ENCODE data around the gene ARHGEF16. TPM values are rescaled to one million over a fixed set of nuclear protein-coding genes. Genes with fewer than 3 reads are reported as not detected.

Gene ARHGEF16
- total RNA-seq, 1 donor from 2014 or later, result 21.6 TPM

DNA sequence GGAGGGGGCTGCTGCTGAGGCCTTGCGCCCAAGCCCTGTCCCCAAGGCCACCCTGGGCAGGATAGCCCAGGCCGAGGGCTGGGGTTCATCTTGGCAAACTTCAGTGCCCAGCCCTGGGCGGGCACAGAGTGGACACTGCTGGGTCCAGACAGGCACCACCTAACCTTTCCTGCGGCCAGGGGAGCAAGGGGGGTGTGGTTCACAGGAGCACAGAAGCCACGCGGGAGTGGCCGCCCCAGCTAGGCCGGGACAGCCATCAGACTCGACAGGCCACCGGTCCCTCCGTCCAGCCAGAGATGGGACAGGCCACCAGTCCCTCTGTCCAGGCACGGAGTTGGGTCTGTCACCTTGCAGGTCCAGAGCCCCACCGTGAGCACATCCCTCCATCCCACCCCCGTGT is 28.9 kb downstream of the ARHGEF16 start:
- TF ChIP-seq, protein P1, sequence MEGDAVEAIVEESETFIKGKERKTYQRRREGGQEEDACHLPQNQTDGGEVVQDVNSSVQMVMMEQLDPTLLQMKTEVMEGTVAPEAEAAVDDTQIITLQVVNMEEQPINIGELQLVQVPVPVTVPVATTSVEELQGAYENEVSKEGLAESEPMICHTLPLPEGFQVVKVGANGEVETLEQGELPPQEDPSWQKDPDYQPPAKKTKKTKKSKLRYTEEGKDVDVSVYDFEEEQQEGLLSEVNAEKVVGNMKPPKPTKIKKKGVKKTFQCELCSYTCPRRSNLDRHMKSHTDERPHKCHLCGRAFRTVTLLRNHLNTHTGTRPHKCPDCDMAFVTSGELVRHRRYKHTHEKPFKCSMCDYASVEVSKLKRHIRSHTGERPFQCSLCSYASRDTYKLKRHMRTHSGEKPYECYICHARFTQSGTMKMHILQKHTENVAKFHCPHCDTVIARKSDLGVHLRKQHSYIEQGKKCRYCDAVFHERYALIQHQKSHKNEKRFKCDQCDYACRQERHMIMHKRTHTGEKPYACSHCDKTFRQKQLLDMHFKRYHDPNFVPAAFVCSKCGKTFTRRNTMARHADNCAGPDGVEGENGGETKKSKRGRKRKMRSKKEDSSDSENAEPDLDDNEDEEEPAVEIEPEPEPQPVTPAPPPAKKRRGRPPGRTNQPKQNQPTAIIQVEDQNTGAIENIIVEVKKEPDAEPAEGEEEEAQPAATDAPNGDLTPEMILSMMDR (IDR thresholded peaks at IDR 0.05; ENCODE audit: insufficient read depth, low read length, severe bottlenecking), result no peak
- FAIRE-seq (no peak), DNase-seq (ENCODE audit: low read depth) (no peak)
- Histone ChIP-seq H3K4me3 (ENCODE audit: low read depth, low read length) (no peak overlapping the region), H3K36me3 (ENCODE audit: control insufficient read depth, insufficient read depth, low read length) (no peaks in the 10 kb centered on the region), H3K27me3 (ENCODE audit: control insufficient read depth, insufficient read depth, low read length) (no peaks in the 10 kb centered on the region)

DNA sequence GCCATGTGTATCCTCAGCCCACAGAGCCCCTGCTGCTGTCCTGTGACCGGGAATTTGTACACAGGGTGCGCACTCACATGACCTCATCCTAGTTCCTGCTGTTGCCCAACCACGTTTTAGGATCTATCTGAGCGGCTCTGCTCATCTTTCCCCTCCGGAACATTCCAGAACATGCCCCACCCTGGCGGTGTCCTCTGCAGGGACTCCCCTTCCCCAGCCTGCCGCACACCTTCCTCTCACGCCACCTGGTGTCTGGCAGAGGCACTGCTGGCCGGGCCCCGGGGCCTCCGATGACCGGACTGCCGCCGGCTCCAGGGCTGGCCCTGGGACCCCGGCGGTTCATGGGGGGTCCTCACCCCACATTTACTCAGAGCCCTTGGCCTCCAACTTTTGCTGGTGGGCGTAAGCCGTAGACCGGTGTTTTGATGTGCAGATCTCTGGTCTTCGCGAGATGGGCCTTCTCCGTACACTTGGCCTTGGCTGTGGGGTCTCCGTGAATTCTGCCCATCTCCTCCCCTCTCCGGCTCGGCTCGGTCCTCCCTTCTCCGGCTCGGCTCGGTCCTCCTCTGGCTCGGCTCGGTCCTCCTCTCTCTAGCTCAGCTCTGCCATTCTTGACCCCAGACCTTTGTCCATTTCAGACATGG is 29.5 kb downstream of the ARHGEF16 start:
- FAIRE-seq (no peak), DNase-seq (ENCODE audit: low read depth) (peak; percentile 17)
- H3K27me3 ChIP-seq (ENCODE audit: control insufficient read depth, insufficient read depth, low read length), result no peaks in the 10 kb centered on the region
- TF ChIP-seq, protein P1 (IDR thresholded peaks at IDR 0.05; ENCODE audit: insufficient read depth, low read length, severe bottlenecking), result peak; percentile 92
- no peak overlapping the region for H3K4me3 ChIP-seq (ENCODE audit: low read depth, low read length)
- no peaks in the 10 kb centered on the region for H3K36me3 ChIP-seq (ENCODE audit: control insufficient read depth, insufficient read depth, low read length)

DNA sequence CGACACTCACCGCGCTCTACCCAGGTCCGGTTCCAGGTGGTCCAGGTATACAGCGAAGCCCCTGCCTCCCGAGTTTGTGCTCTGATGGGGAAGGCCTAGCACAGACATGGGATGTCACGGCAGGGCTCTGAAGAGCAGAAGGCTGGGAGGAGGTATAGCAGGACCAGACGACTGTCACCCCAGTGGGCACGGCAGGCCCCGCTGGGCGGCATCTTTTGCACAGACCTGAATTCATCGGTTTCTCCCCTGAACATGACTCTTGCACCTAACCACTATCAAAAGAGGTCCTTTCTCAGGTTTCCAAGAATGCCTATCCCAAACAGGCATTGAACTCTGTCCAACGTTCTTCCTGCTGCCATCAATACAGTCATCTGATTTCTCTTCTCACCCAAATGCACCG is 30.6 kb downstream of the ARHGEF16 start:
- no peaks in the 10 kb centered on the region for H3K27me3 ChIP-seq (ENCODE audit: control insufficient read depth, insufficient read depth, low read length)
- no peaks in the 10 kb centered on the region for H3K36me3 ChIP-seq (ENCODE audit: control insufficient read depth, insufficient read depth, low read length)
- TF ChIP-seq, protein P1 (IDR thresholded peaks at IDR 0.05; ENCODE audit: insufficient read depth, low read length, severe bottlenecking), result no peak
- H3K4me3 ChIP-seq (ENCODE audit: low read depth, low read length), result no peak overlapping the region
- no peak for DNase-seq (ENCODE audit: low read depth)
- FAIRE-seq, result no peak

DNA sequence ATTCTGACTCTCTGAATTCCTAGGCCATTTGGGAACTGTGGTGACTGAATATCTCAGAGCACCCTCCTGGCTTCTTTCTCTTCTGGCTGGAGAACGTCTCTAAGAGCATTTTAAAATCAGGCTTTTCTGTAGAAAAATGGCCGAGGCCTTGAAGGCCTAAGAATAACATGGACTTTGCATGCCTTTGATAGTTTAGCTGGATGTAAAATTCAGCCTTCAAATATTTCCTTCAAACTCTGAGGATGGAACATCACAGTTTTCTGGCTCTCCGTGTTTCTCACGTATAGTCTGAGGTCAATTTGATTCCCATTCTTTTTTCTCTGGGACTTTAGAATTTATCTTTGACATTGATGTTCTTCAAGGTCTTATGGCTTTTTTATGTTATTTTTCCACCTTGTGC is 34.0 kb downstream of the ARHGEF16 start:
- TF ChIP-seq, protein P1 (IDR thresholded peaks at IDR 0.05; ENCODE audit: insufficient read depth, low read length, severe bottlenecking), result no peak
- Histone ChIP-seq H3K36me3 (ENCODE audit: control insufficient read depth, insufficient read depth, low read length) (no peaks in the 10 kb centered on the region), H3K4me3 (ENCODE audit: low read depth, low read length) (no peak overlapping the region), H3K27me3 (ENCODE audit: control insufficient read depth, insufficient read depth, low read length) (no peaks in the 10 kb centered on the region)
- no peak for FAIRE-seq
- DNase-seq (ENCODE audit: low read depth), result no peak

DNA sequence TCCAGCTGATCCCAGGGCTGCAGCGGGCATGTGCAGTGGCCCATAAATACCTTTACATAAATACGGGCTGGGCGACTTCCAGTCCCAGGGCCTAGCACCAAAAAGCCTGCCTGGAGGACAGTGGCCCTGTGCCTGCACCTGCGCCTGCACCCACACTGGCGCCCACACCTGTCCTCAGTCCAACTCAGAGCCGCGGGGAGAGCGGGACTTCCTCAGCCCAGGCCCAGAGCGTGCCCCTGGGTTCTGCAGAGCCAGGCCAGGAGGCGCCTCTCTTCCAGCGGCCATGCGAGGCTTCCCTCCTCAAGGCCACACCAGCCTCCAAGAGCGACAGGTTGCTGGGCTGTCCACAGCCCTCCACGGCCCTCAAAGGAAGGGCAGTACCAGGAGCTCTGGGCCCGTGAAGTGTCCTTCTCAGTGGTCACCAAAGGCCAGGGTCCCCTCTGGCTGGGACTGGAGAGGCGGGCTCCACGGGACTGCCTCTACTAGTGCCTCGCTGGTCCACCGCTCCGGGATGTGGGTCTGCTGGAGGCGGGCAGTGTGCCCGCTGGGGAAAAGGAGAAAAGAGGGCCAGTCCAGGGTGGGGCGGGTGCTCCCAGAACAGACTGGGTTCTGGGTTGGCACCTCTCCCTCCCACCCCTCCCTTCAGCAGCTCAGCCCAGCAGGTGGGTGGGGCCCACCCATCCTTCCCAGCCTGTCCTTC is 35.7 kb downstream of the ARHGEF16 start:
- no peak for DNase-seq (ENCODE audit: low read depth)
- TF ChIP-seq, protein P1 (IDR thresholded peaks at IDR 0.05; ENCODE audit: insufficient read depth, low read length, severe bottlenecking), result no peak
- Histone ChIP-seq H3K4me3 (ENCODE audit: low read depth, low read length) (no peak overlapping the region), H3K27me3 (ENCODE audit: control insufficient read depth, insufficient read depth, low read length) (no peaks in the 10 kb centered on the region), H3K36me3 (ENCODE audit: control insufficient read depth, insufficient read depth, low read length) (no peaks in the 10 kb centered on the region)
- FAIRE-seq, result no peak
